SK-N-SH (cell line): Measurements from ENCODE around the gene GINS3.

ENCODE experiments used
- CTCF ChIP-seq: fragments of 200-600 bp; sonication (generic); IDR thresholded peaks from 2 replicates; pipeline ENCODE4 v1.6.1; 2017; ENCODE audit warnings: antibody characterized with exemption, mild to moderate bottlenecking, moderate library complexity
- EZH2phosphoT487 ChIP-seq: fragments of 200-600 bp; sonication (generic); IDR thresholded peaks from 2 replicates; pipeline ENCODE4 v1.6.1; 2017; ENCODE audit warnings: low read depth, mixed run types, mild to moderate bottlenecking, antibody characterized with exemption, moderate library complexity, borderline replicate concordance
- GABPA ChIP-seq: IDR thresholded peaks from 2 replicates; pipeline ENCODE4 v1.4.0; 2012; ENCODE audit warnings: low read depth, mild to moderate bottlenecking
- GATA2 ChIP-seq: sonication (generic); formaldehyde crosslinking; IDR thresholded peaks from 2 replicates; pipeline ENCODE4 v1.5.0; 2020; ENCODE audit warnings: mild to moderate bottlenecking, missing genetic modification reagents
- MAX ChIP-seq: IDR thresholded peaks from 2 replicates; pipeline ENCODE4 v1.4.0; 2012; ENCODE audit warnings: low read depth
- RFX5 ChIP-seq: IDR thresholded peaks from 2 replicates; pipeline ENCODE4 v1.6.1; 2012; ENCODE audit warnings: mild to moderate bottlenecking, improper control_type of control experiment, low read length
- RXRA ChIP-seq: IDR thresholded peaks from 2 replicates; pipeline ENCODE4 v1.4.0; 2012; ENCODE audit warnings: low read depth, mild to moderate bottlenecking, borderline replicate concordance
- SIN3A ChIP-seq: IDR thresholded peaks from 2 replicates; pipeline ENCODE4 v1.6.1; 2012; ENCODE audit warnings: low read depth, mild to moderate bottlenecking, low read length, moderate library complexity, borderline replicate concordance

- TF ChIP-seq GATA2 (CRISPR knock-in tag) (no peak), EZH2phosphoT487 (no peak), GABPA (no peak), CTCF (no peak), RFX5 (no peak), RXRA (no peak), MAX (no peak), SIN3A (no peak)
Observed at GRCh38 chr16:58360041-58360634, 32.1 kb upstream of the GINS3 start.
